ENCODE data around the gene GPX3.

The GPX3 gene

DNA sequence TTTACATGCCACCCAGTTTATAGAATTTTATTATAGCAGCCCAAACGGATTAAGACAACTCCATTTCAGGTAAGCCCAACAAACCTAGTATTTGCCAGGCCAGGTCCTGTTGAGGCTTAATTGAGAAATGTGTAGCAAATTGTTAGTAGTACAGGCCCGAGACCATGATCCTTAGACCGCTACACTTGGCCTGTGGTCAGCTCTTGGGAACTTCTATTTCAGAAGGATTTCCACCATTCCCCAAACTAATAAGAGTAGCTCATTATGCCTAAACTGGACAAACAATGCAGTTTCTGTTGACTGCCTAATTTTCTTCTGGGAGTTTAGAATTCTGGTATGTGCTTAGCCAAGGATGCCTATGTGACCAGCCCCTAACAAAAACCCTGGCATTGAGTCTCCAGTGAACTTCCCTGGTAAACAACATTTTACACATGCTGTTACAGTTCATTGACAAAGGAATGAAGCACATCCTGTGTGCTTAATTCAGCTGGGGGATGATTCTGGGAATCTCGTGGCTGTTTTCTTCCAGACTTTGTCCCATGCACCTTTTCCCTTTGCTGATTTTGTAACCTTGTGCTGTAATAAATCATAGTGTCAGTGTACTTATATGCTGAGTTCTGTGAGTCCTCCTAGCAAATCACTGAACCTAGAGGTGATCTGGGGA is 5.6 kb upstream of the GPX3 start:
- no peak for DNase-seq

DNA sequence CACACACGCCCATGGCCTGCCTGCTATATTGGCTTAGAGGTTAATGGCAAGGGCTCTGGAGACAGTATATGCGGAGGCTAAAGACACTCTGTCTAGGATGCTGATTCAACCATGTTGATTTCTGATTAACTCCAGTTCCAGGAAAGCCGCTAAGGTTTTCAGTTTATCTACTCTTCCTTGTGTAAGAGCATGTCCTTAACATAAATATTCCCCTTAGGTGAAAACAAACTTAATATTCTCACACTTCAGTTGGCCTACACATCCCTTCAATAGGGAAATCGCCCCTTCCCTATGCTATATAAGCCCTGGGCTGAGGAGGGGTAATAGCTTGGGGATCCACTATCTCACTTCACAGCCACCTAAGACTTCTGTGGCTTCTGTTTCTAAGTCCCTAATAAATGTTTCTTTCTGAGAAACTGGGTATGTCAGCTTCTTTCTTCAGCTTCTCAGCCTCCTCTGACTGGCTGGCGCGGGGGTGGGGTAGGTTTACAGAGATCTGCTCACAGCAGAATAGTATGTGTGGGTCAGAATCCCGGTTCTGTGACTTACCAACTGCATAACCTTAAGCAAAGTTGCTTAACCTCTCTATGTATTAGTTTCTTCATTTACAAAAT is 4.3 kb upstream of the GPX3 start:
- no peak for DNase-seq

DNA sequence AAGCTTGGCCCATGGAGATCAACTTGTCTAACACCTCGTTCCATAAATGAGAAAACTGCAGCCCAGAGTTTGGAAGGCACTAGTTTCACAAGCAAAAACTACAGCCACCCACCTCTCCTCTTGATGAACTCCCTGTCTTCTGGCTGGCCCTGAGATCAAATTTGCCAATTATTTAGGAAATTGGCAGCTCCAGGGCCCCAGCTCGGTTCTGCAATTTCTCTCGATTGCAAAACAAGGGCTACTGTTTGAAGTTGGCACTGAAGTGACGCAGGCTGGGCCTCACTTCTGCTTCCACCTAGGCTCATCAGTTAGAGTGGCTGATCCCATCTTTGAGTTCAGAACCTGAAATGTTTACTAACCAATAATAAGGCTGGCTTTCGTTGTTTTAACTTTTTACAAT is 3.7 kb upstream of the GPX3 start:
- DNase-seq: no peak

DNA sequence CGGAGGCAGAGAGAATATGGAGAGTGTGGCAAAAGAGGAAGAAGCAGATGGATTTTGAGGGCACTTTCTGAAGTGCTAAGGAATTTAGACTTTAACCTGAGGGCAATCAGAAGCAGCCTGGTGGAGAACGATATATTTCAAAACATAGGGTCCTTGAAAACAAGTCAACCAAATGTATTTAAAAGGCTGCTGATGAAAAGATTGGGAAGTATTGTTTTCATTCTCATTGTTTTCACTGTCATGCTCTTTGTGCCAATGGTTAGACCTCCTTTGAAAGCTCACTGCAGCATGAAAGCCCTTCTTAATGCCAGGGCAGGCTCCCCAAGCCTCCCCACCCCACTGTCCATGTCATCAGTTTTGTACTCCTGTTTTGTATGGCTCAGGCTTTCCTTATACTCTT is 2.5 kb upstream of the GPX3 start:
- no peak for DNase-seq

DNA sequence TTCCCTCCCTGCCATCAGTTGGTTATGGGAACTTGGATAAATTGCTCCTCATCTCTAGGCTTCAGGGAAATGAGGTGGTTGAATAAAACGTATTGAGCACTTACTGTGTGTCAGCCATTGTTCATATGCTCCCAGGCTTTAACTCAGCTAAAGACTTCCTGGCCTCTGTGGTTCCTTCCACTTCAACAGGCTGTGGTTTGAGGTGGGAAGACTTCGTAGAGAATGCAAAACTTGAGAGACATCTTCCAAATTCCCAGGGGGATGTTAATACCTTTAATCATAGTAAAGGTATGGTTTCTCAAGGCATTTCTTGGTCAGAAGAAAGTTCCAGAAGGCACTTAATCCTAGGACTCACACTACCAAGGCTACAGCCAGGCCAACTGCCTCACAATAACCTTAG is 1.5 kb upstream of the GPX3 start:
- DNase-seq: no peak

DNA sequence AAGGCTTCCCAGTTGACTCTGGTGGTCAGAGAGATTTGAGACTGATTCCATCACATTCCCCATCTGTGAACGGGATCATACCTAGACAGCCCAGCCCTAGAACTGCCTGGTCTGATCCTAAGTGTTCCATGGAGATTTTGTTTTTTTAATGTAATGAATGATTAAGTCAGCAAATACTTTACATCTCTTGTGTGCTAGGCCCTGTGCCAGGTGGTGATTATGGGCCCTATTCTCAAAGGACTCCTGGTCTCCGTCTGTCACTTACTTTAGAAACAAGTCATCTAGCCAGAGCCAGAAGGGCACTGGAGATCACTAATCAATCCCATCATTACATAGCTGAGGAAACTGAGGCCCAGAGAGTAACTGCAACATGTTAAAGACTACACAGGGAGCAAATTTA is 1.1 kb upstream of the GPX3 start:
- no peak for DNase-seq

DNA sequence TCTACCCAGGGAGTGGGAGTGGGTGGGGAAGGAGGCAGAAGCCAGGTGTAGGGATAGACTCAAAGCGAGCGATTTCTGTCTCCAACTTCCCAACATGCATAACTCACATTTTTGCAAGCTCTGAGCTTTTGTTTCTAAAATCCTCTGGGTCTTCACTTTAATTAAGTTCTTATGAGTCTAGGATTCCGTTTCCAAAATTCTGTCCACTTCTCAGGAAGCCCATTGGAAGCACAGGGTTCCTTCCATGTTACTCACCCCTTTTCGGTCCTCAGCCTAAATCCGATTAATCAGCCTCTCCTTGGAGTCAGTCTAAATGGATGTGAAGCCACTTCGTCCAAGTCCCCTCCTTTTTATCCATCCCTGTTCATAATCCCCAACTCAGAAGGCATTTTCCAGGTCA is 1.4 kb downstream of the GPX3 start:
- no peak for DNase-seq

DNA sequence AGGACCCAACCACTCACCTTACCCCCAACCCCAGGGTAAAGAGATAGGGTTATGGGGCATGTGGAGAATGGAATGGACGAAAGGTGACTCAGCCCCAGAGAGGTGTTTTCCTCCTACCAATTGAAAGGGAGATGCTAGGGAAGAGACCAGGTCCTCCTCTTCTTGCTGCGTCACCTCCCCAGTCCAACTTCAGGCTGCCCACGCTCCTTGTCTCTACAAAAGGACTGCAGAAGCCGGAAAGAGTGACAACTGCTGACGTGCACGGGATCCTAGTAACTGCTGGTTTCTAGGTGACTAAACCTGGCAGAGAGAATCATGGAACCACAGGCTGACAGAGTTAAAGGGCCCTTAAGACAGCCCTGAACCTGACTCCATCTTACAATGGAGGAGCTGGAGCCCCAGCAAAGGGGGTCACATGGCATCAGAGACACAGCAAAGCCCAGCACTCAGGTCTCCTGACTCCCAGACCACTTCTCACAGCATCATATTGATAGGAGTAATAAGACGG is 2.2 kb downstream of the GPX3 start:
- DNase-seq: no peak

DNA sequence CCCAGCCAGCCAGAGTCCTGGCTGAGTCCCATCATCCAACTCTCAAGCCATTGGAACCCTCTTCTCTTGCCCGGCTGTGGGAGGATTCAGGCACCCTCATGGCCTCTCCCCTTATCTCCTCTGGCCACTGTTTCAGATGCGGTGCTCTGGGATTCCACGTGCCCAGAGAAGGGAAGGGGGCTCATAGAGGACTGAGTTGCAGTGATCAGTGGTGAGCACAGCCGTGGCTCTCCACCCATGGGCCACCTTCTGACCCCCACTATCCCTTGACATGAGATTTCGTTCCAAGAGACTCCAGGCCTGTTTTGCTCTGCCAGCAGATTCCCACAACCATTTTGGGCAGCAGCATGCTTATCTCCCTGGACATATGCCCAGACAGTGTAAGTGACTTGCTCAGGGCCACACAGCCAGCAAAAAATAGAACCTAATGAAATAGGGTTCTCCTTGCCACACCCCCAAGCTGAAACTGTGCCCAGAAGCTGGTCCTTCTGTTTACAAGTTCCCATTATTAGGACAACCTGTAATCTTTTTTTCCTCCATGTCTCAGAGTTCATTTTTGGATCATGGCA is 2.7 kb downstream of the GPX3 start:
- no peak for DNase-seq

DNA sequence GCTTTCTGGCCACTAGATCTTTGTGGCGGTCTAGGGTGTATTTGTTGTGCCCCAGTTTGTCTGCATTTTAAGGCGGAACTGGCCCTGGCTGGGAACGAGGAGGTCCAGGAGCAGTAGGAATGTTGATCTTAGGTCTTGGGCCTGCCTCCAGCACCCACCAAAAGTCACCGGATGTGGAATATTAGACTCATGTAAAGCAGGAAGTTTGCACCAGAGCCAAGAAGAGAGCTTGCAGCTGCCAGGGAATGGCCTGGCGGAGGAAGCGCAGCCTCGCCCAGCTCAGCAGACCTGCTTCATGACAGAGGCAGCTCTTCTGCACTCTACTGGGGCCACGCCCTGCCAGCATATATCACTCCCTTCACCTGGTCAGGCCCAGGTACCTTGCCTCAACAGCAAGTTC is 3.3 kb downstream of the GPX3 start:
- no peak for DNase-seq

DNA sequence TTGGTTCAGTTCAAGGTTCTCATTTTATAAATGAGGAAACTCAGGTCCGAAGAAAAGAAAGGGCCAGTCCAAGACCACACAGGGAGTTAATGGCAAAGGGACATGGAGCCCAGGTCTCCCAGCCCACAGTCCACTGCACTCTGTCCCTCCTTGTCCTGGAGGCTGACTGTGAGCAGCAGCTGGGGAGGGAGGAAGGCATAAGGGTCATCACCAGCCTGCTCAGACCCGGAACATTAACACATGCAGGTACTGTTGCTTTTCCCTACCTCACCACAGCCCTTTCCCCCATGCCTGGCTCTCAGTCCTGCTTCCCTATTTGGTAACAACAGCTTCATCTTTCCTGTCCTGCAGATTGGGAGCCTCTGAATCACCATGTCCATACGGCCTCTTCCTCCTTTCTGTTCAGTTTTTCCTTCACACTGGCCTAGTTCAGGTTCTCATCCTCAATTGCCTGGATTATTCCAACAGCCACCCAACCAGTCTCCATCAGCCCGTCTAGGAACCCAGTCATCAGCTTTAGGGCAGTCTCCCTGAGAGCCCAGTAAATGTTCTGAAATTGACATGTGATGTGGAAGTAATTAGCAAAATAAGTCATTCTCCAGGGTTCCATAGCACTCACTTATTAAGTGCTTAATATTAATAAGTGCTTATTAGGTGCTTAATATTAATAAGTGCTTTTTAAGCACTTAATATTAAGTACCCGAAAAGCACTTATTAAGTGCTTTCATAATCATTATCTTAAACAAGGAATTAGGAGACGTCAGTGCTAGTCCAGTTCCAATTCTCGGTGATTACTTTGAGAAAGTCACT is 4.3 kb downstream of the GPX3 start:
- DNase-seq: no peak

DNA sequence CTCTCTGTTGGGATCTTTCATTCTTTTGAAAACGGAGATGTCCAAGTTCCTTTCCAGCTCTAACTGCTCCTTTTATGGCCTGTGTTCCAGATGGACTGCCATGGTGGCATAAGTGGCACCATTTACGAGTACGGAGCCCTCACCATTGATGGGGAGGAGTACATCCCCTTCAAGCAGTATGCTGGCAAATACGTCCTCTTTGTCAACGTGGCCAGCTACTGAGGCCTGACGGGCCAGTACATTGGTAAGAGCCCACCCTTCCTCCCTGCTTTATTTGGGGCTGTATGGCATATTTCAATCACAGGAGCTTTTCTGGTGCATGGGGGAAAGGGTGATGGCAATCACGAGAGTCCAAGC is 4.8 kb downstream of the GPX3 start:
- DNase-seq: no peak

DNA sequence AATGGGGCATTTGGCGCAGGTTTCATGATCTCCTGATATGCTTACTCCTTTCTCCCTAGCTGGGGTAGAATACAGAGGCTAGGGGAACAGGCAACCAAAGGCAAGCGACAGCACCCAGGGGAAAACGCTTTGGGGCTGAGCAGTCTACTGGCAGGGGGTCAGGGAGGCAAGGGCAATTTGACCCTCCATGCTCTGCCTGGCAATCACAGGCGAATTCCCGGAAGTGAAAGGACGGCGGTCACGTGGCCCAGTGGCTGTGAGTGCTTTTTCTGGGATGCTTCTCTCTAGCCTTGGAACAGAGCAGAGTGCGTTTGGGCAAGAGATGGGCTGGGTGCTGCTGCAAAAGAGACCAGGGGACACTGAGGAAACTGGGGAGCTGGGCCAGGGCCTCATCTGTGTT is 5.7 kb downstream of the GPX3 start:
- DNase-seq: no peak

DNA sequence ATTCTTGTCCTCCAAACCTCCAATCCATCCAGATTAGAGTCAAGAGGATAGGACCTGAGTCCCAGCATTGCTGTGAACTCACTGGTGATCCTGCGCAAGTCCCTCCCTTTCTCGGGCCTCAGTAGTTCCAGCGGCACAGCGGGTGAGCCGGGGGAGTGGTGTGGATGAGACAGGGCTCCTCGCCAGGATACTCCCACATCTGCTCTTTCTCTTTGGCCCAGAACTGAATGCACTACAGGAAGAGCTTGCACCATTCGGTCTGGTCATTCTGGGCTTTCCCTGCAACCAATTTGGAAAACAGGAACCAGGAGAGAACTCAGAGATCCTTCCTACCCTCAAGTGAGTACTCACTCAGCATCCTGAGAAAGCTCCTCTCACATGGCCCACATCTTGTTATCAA is 6.3 kb downstream of the GPX3 start:
- DNase-seq: no peak

DNA sequence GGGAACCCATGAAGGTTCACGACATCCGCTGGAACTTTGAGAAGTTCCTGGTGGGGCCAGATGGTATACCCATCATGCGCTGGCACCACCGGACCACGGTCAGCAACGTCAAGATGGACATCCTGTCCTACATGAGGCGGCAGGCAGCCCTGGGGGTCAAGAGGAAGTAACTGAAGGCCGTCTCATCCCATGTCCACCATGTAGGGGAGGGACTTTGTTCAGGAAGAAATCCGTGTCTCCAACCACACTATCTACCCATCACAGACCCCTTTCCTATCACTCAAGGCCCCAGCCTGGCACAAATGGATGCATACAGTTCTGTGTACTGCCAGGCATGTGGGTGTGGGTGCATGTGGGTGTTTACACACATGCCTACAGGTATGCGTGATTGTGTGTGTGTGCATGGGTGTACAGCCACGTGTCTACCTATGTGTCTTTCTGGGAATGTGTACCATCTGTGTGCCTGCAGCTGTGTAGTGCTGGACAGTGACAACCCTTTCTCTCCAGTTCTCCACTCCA is 7.6 kb downstream of the GPX3 start:
- DNase-seq: no peak

DNA sequence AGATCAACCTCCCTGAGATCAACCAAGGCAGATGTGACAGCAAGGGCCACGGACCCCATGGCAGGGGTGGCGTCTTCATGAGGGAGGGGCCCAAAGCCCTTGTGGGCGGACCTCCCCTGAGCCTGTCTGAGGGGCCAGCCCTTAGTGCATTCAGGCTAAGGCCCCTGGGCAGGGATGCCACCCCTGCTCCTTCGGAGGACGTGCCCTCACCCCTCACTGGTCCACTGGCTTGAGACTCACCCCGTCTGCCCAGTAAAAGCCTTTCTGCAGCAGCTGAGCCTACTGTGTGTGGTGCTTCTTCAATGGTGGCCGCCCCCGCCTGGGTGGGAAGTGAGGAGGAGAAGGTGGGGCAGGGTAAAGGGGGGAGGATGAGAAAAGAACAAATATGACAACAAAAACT is 8.3 kb downstream of the GPX3 start:
- no peak for DNase-seq

DNA sequence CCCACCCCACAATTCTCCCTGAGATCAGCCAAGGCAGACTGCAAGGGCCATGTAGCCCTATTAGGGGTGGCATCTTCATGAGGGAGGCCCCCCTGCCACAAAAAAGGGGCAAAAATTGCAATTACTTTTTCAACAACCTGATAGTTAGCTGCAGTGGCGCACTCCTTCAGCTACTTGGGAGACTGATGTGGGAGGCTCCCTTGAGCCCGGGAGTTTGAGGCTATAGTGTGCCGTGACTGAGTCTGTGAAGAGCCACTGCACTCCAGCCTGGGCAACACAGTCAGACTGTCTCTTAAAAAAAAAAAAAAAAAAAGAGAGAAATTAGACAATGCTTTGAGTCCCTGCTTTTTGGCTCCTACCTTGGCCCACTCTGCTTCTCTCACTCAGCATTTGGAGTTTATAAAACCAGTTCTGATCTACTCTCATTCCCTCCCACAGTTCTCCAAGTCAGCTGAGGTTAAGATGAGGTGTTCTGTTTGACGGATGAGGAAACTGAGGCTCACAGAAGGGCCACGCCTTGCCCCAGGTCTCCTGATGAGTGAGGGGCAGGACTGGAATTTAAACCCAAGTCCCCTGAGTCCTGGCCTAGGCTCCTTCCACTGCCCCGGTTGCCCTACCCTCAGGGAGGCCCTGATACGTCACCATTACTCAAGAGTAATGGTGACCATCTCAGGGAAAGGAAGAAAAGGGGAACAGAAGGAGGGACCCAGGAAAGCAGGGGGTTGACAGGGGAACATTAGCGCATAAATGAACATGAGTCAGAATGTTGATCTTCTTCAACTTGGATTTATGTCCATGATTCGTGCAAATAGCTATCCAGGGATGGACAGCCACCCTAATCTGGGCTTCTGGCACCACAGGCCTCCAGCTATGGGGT is 9.0 kb downstream of the GPX3 start:
- no peak for DNase-seq

DNA sequence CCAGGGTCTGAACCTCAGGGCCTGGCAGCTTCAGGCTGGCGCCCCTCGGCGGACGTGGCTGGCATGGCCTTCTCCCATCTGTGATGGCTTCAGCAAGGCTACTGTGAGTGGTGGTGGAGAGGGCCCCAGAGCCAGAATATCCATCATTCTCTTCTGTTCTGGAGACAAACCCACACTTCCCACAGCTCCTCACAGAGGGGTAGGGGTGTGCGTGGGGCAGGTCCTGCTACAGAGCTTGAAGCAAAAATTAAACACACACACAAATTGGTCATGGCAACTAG is 9.6 kb downstream of the GPX3 start:
- DNase-seq: no peak

DNA sequence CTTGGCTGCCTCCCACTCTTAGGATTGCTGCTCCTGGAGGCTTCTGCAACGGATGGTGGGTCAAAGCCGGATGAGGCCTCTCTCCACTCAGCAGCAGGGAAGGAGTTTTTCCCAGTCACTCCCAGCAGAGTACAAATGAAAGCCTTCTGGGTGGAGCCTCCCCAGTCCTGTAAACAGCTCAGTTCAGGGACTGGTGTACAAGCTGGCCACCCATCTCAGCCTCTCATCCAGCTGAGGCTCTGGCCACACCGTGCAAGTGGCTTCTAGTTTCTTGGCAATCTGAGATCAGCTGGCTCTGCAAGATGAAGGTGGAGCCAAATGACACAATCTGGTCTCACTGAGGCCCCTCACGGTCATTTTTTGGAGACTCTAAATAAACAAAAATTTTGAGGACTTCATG is 10.0 kb downstream of the GPX3 start:
- no peak for DNase-seq

DNA sequence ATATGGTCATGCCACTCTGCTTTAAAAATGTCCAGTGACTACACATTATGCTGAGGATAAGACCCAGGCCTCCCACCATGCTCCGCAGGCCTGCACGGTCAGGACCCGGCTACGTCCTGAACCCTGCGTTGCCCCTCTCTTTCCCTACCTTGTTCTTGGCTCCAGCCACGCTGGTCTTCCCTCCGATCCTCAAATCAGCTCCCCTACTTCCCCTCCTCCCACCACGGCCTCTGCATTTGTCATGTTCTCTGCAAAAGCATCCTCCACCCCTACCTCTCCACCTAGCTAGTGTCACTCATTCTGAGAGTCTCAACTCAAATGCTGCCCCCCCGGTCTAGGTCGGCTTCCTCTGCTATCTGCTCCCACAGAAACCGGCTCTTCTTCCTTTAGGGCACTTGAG is 11.2 kb downstream of the GPX3 start:
- DNase-seq: no peak

DNA sequence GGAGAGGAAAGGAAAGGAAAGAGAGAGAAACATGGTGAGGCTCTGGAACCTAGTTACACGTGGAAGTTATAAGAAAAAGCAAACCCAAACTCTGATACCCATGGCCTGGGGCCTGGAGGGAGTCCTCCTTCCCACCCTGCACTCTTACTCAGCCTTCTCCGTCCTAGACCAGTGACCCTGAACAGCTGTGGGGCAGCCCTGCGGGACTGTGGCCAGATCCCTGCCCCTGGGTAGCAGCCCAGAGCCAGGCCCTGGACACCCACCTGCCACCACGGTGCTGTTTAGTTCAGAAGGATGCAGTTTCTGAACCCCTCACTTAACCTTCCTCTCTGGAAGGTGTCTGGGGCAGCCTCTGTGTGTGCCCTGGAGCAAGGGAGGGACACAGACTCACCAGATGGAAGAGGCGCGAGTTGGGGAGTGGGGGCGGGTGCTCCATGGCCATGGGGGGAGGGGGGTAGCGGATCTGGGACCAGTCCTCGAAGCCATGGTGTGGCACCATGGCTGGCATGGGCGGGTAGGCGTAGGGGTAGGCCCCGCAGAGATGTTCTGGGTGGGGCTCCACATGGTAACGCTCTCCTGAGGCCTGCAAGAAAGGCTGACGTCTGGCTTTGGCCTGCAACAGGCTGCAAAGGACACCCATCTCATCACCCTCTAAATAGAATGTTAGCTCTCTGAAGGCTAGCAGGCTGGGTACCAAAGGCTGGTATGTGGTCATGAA is 13.0 kb downstream of the GPX3 start:
- no peak for DNase-seq

Data from activated naive CD4-positive, alpha-beta T cell treated with anti-CD3 and anti-CD28 coated beads, Interleukin-2, amount 50 U/mL, for 16 hours (primary cell).